HCT116 (cell line): ENCODE data around the gene HSDL2. TPM values are rescaled to one million over a fixed set of nuclear protein-coding genes. Genes with fewer than 3 reads are reported as not detected.

Experiments used
- ATAC-seq: fragments of 200-7000 bp; cut with Tn5 transposase; 2 replicates; pipeline ENCODE4 v1.9.1; 2020; ENCODE audit warnings: mild to moderate bottlenecking, moderate library complexity
- BruUV-seq: library from RNA; stranded (reverse); fragments of 400-500 nt; replicated peaks from 2 replicates; lab custom pipeline; 2021; lab: Mats Ljungman, UMichigan
- CTCF ChIA-PET: fragments of 300-600 bp; sonication (Branson Sonifier 250); formaldehyde crosslinking; loops from one replicate; lab custom pipeline; 2021; ENCODE audit warnings: antibody characterized with exemption; lab: Charles Lee
- POLR2A ChIA-PET: fragments of 300-600, 350-600 bp; sonication (Branson Sonifier 250); formaldehyde crosslinking; loops from one replicate; lab custom pipeline; 2021; ENCODE audit warnings: antibody characterized with exemption; lab: Charles Lee
- RAD21 ChIA-PET, 2 experiments: fragments of 300-600 bp; sonication (Branson Sonifier 250); formaldehyde crosslinking; loops; one replicate each; lab custom pipeline; 2023; ENCODE audit warnings: low total read pairs in 2 of 2; ENCODE audit not compliant: uncharacterized antibody in 2 of 2, unreplicated experiment in 2 of 2, low non-redundant PET in 1 of 2; lab: Charles Lee
- DNase-seq: peaks from one replicate; pipeline ENCODE4 v3.0.0-alpha.2; 2010; ENCODE audit warnings: low read depth, low spot score
- H2AFZ ChIP-seq: fragments of 200-600 bp; shearing (Covaris generic), sonication (generic); 2 replicates; pipeline ENCODE4 v1.6.1; 2017; ENCODE audit warnings: low read depth, mixed run types, mixed read lengths, antibody characterized with exemption, low read length; ENCODE audit not compliant: poor library complexity, severe bottlenecking
- H3K27ac ChIP-seq: 2 replicates; pipeline ENCODE4 v1.5.1; 2012; ENCODE audit warnings: low read depth, low read length
- H3K27me3 ChIP-seq: fragments of 200-600 bp; sonication (generic); 2 replicates; pipeline ENCODE4 v1.6.1; 2016; ENCODE audit warnings: mixed run types, low read length, mixed read lengths; ENCODE audit not compliant: insufficient read depth
- H3K36me3 ChIP-seq, 2 experiments: fragments of 200-500 bp in 1 of 2; fragments of 200-600 bp in 1 of 2; sonication (Bioruptor generic) in 1 of 2; sonication (generic) in 1 of 2; 2 replicates each; pipeline versions ENCODE4 v1.5.1 to v1.6.1; 2014 to 2016; ENCODE audit warnings: low read length in 2 of 2, inconsistent platforms in 1 of 2, mixed read lengths in 1 of 2, mixed run types in 1 of 2; ENCODE audit not compliant: insufficient read depth in 2 of 2, control insufficient read depth in 1 of 2
- H3K4me1 ChIP-seq, 2 experiments: fragments of 200-600 bp in 1 of 2; sonication (generic) in 1 of 2; 2 replicates each; pipeline versions ENCODE4 v1.5.1 to v1.6.1; 2012 to 2017; ENCODE audit warnings: low read length in 2 of 2, inconsistent platforms in 1 of 2, mild to moderate bottlenecking in 1 of 2, mixed read lengths in 1 of 2, mixed run types in 1 of 2, moderate library complexity in 1 of 2; ENCODE audit not compliant: insufficient read depth in 2 of 2, control insufficient read depth in 1 of 2
- H3K4me2 ChIP-seq: fragments of 200-600 bp; sonication (generic); 2 replicates; pipeline ENCODE4 v1.6.1; 2017; ENCODE audit warnings: mixed run types, low read length, mixed read lengths
- H3K4me3 ChIP-seq, 2 experiments: fragments of 200-600 bp in 1 of 2; sonication (generic) in 1 of 2; replicated peaks in 1 of 2; 2 replicates each; pipeline ENCODE4 v1.5.1; 2011 to 2016; ENCODE audit warnings: low read length in 2 of 2, control low read depth in 1 of 2, low read depth in 1 of 2, mild to moderate bottlenecking in 1 of 2, mixed read lengths in 1 of 2, mixed run types in 1 of 2
- H3K79me2 ChIP-seq: fragments of 200-600 bp; sonication (generic); 2 replicates; pipeline ENCODE4 v1.6.1; 2017; ENCODE audit warnings: mild to moderate bottlenecking, mixed run types, low read length, moderate library complexity, mixed read lengths; ENCODE audit not compliant: insufficient read depth
- H3K9ac ChIP-seq: fragments of 200-600 bp; sonication (generic); 2 replicates; pipeline ENCODE4 v1.6.1; 2016; ENCODE audit warnings: low read length, mixed read lengths
- H3K9me2 ChIP-seq: fragments of 200-600 bp; sonication (generic), shearing (Covaris generic); 2 replicates; pipeline ENCODE4 v1.6.1; 2017; ENCODE audit warnings: mixed run types, mild to moderate bottlenecking, moderate library complexity; ENCODE audit not compliant: insufficient read depth
- H3K9me3 ChIP-seq, 2 experiments: fragments of 200-500 bp in 1 of 2; fragments of 200-600 bp in 1 of 2; sonication (Bioruptor generic) in 1 of 2; sonication (generic) in 1 of 2; 2 replicates each; pipeline ENCODE4 v1.6.1; 2014 to 2017; ENCODE audit warnings: low read length in 2 of 2, mixed read lengths in 2 of 2, inconsistent platforms in 1 of 2, low read depth in 1 of 2, mild to moderate bottlenecking in 1 of 2, mixed run types in 1 of 2, moderate library complexity in 1 of 2; ENCODE audit not compliant: control insufficient read depth in 1 of 2, insufficient read depth in 1 of 2
- H4K20me1 ChIP-seq: fragments of 200-600 bp; sonication (generic), shearing (Covaris generic); 2 replicates; pipeline ENCODE4 v1.6.1; 2017; ENCODE audit warnings: mixed run types, mild to moderate bottlenecking, moderate library complexity; ENCODE audit not compliant: insufficient read depth
- CBX3 ChIP-seq: IDR thresholded peaks from 2 replicates; pipeline ENCODE4 v1.6.1; 2012; ENCODE audit warnings: low read depth
- CEBPB ChIP-seq: IDR thresholded peaks from 2 replicates; pipeline ENCODE4 v1.6.1; 2012; ENCODE audit warnings: low read depth
- ELF1 ChIP-seq: IDR thresholded peaks from 2 replicates; pipeline ENCODE4 v1.6.1; 2012; ENCODE audit warnings: low read depth, borderline replicate concordance
- EZH2 ChIP-seq: fragments of 200-600 bp; sonication (generic); IDR thresholded peaks from 2 replicates; pipeline ENCODE4 v1.6.1; 2017; ENCODE audit warnings: antibody characterized with exemption, mixed run types
- FOSL1 ChIP-seq: IDR thresholded peaks from 2 replicates; pipeline ENCODE4 v1.6.1; 2012; ENCODE audit warnings: low read depth
- JUND ChIP-seq: IDR thresholded peaks from 2 replicates; pipeline ENCODE4 v1.6.1; 2012
- POLR2A ChIP-seq: IDR thresholded peaks from 2 replicates; pipeline ENCODE4 v1.7.0; 2011; ENCODE audit warnings: borderline replicate concordance; ENCODE audit not compliant: insufficient read depth, insufficient read length; ENCODE audit errors: extremely low read depth
- RAD21 ChIP-seq: IDR thresholded peaks from 2 replicates; pipeline ENCODE4 v1.6.1; 2012; ENCODE audit warnings: low read depth, mild to moderate bottlenecking
- SIN3A ChIP-seq: IDR thresholded peaks from 2 replicates; pipeline ENCODE4 v1.6.1; 2012; ENCODE audit warnings: low read depth
- SRF ChIP-seq: IDR thresholded peaks from 2 replicates; pipeline ENCODE4 v1.6.1; 2012; ENCODE audit warnings: low read depth
- TCF7L2 ChIP-seq: IDR thresholded peaks from 2 replicates; pipeline ENCODE4 v1.7.0; 2011; ENCODE audit warnings: borderline replicate concordance, inconsistent platforms; ENCODE audit not compliant: insufficient read depth, insufficient read length; ENCODE audit errors: extremely low read depth
- YY1 ChIP-seq: IDR thresholded peaks from 2 replicates; pipeline ENCODE4 v1.6.1; 2011; ENCODE audit warnings: low read length, low read depth, moderate library complexity, mild to moderate bottlenecking; ENCODE audit not compliant: insufficient replicate concordance; ENCODE audit errors: extremely low read depth
- ZNF274 ChIP-seq: fragments of 200-500 bp; sonication (Bioruptor generic); IDR thresholded peaks from 2 replicates; pipeline ENCODE4 v1.6.1; 2014; ENCODE audit warnings: mild to moderate bottlenecking, low read depth, low read length, inconsistent platforms
- intact Hi-C: fragments of 100-400 bp; cut with micrococcal nuclease; formaldehyde crosslinking; loops from 2 replicates; pipeline ENCODE4 v1.10.0; 2022
- total RNA-seq: library from RNA; stranded (reverse); gene quantifications from one replicate; pipeline ENCODE4 v1.2.1, GENCODE V29; 2021; ENCODE audit not compliant: unreplicated experiment
- TF ChIP-seq, protein P1 (sequence below): IDR thresholded peaks from 2 replicates; pipeline ENCODE4 v1.6.1; 2012
- TF ChIP-seq, protein P2 (sequence below), 3 experiments: fragments of 200-600 bp in 1 of 3; sonication (generic) in 1 of 3; IDR thresholded peaks in 2 of 3; conservative IDR thresholded peaks in 1 of 3; 2 replicates each; pipeline ENCODE4 v1.5.1; 2012 to 2017; ENCODE audit warnings: low read depth in 2 of 3, low read length in 2 of 3, antibody characterized with exemption in 1 of 3, borderline replicate concordance in 1 of 3, control low read depth in 1 of 3, mild to moderate bottlenecking in 1 of 3, mixed read lengths in 1 of 3, mixed run types in 1 of 3, moderate library complexity in 1 of 3; ENCODE audit not compliant: insufficient read depth in 1 of 3
- TF ChIP-seq, protein P3 (sequence below): IDR thresholded peaks from 2 replicates; pipeline ENCODE4 v1.6.1; 2012; ENCODE audit warnings: low read depth
- TF ChIP-seq, protein P4 (sequence below): IDR thresholded peaks from 2 replicates; pipeline ENCODE4 v1.6.1; 2012

HSDL2 gene
- total RNA-seq, 1 experiment from 2014 or later: 33.9 TPM

DNA sequence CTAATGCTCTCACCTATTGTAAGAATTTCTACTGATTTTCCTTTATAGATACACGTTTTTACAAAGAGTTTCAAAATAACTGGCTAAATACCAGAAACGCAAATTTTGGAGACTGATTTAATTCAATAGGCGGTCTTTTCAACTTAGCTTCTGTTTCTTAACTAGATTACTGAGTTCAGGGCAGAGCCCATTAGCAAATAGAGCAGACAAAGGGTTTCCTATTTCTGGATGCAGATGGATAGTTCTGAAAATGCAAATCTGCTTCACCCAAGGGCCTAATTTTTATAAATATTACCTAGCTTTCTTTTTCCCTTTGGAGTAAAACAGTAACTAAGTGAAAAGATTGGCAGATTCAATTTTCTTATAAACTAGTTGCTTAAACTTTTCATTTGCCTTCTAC is 93.1 kb downstream of the HSDL2 start:
- Histone ChIP-seq H3K9ac (no peak overlapping the region), H3K27ac (no peak overlapping the region), H3K4me1 (no peaks in the 10 kb centered on the region), H3K36me3 (0 out of 4 replicates have a peak, but pooled peaks cover 0 to 4% of the 10 kb centered on the region in 2 experiments), H3K27me3 (no peaks in the 10 kb centered on the region), H4K20me1 (no peaks in the 10 kb centered on the region), H3K79me2 (no peaks in the 10 kb centered on the region), H3K9me2 (no peaks in the 10 kb centered on the region), H3K4me2 (no peak overlapping the region), H2AFZ (no peak overlapping the region), H3K9me3 (no peaks in the 10 kb centered on the region), H3K4me3 (no peak overlapping the region)
- BruUV-seq: no TSS peak
- RAD21 ChIA-PET: no interaction called here
- TF ChIP-seq ELF1 (no peak), RAD21 (no peak), SIN3A (no peak), ZNF274 (no peak), SRF (no peak)
- TF ChIP-seq, protein P1, sequence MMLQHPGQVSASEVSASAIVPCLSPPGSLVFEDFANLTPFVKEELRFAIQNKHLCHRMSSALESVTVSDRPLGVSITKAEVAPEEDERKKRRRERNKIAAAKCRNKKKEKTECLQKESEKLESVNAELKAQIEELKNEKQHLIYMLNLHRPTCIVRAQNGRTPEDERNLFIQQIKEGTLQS: no peak
- TF ChIP-seq, protein P2, sequence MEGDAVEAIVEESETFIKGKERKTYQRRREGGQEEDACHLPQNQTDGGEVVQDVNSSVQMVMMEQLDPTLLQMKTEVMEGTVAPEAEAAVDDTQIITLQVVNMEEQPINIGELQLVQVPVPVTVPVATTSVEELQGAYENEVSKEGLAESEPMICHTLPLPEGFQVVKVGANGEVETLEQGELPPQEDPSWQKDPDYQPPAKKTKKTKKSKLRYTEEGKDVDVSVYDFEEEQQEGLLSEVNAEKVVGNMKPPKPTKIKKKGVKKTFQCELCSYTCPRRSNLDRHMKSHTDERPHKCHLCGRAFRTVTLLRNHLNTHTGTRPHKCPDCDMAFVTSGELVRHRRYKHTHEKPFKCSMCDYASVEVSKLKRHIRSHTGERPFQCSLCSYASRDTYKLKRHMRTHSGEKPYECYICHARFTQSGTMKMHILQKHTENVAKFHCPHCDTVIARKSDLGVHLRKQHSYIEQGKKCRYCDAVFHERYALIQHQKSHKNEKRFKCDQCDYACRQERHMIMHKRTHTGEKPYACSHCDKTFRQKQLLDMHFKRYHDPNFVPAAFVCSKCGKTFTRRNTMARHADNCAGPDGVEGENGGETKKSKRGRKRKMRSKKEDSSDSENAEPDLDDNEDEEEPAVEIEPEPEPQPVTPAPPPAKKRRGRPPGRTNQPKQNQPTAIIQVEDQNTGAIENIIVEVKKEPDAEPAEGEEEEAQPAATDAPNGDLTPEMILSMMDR (IDR thresholded peaks at IDR 0.05 in 2 of 3, conservative IDR thresholded peaks at IDR 0.05 in 1 of 3; ENCODE audit: borderline replicate concordance in 1 of 3, insufficient read depth in 1 of 3, low read depth in 2 of 3, low read length in 2 of 3): no peak
- ATAC-seq (no peak), DNase-seq (no peak)
- CTCF ChIA-PET: no interaction called here
- intact Hi-C loops: no loop called here
- POLR2A ChIA-PET: no interaction called here

DNA sequence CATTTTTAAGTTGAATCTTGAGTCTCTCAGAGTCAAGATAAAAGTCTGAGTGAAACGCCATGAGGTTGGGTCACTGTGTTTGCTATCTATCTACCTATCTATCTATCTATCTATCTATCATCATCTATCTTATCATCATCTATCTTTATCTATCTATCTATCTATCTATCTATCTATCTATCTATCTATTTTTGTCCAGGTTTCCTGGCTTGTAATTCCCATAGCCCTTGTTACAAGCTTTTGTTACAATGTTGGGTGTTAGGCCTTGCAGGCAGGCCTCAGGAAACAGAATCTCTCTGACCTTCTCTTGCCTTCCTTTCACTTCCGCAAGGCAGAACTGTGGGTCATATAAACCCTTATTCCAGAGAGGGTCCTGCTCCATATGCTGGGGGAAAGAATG is 94.1 kb downstream of the HSDL2 start:
- H3K9ac ChIP-seq: no peak overlapping the region
- no peaks in the 10 kb centered on the region for H3K9me3 ChIP-seq
- no peaks in the 10 kb centered on the region for H3K79me2 ChIP-seq
- 0 out of 4 replicates have a peak, but pooled peaks cover 0 to 4% of the 10 kb centered on the region in 2 experiments for H3K36me3 ChIP-seq
- ChIA-PET CTCF (no interaction called here), RAD21 (no interaction called here), POLR2A (no interaction called here)
- H3K27ac ChIP-seq: no peak overlapping the region
- H3K9me2 ChIP-seq: no peaks in the 10 kb centered on the region
- no peak overlapping the region for H2AFZ ChIP-seq
- H3K4me2 ChIP-seq: no peak overlapping the region
- H3K27me3 ChIP-seq: no peaks in the 10 kb centered on the region
- no peak for ATAC-seq
- H3K4me3 ChIP-seq: no peak overlapping the region
- intact Hi-C loops: no loop called here
- BruUV-seq: no TSS peak
- no peak for DNase-seq
- no peaks in the 10 kb centered on the region for H3K4me1 ChIP-seq
- no peaks in the 10 kb centered on the region for H4K20me1 ChIP-seq
- TF ChIP-seq JUND: no peak
- TF ChIP-seq CEBPB: no peak
- TF ChIP-seq SRF: no peak
- TF ChIP-seq ZNF274: no peak
- no peak for TF ChIP-seq POLR2A
- TF ChIP-seq EZH2: no peak
- no peak for TF ChIP-seq TCF7L2
- TF ChIP-seq SIN3A: no peak
- TF ChIP-seq FOSL1: no peak
- TF ChIP-seq CBX3: no peak
- TF ChIP-seq, protein P3, sequence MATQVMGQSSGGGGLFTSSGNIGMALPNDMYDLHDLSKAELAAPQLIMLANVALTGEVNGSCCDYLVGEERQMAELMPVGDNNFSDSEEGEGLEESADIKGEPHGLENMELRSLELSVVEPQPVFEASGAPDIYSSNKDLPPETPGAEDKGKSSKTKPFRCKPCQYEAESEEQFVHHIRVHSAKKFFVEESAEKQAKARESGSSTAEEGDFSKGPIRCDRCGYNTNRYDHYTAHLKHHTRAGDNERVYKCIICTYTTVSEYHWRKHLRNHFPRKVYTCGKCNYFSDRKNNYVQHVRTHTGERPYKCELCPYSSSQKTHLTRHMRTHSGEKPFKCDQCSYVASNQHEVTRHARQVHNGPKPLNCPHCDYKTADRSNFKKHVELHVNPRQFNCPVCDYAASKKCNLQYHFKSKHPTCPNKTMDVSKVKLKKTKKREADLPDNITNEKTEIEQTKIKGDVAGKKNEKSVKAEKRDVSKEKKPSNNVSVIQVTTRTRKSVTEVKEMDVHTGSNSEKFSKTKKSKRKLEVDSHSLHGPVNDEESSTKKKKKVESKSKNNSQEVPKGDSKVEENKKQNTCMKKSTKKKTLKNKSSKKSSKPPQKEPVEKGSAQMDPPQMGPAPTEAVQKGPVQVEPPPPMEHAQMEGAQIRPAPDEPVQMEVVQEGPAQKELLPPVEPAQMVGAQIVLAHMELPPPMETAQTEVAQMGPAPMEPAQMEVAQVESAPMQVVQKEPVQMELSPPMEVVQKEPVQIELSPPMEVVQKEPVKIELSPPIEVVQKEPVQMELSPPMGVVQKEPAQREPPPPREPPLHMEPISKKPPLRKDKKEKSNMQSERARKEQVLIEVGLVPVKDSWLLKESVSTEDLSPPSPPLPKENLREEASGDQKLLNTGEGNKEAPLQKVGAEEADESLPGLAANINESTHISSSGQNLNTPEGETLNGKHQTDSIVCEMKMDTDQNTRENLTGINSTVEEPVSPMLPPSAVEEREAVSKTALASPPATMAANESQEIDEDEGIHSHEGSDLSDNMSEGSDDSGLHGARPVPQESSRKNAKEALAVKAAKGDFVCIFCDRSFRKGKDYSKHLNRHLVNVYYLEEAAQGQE: no peak
- TF ChIP-seq, protein P4, sequence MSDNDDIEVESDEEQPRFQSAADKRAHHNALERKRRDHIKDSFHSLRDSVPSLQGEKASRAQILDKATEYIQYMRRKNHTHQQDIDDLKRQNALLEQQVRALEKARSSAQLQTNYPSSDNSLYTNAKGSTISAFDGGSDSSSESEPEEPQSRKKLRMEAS: no peak
- TF ChIP-seq YY1: no peak
- TF ChIP-seq RAD21: no peak
